GM18873 (cell line): ENCODE measurements around the gene BLOC1S1.

Experiments used
- ATAC-seq: cut with Tn5 transposase; IDR thresholded peaks from one replicate; pipeline ENCODE4 v1.9.1; 2021; ENCODE audit warnings: mild to moderate bottlenecking, moderate library complexity, moderate number of reproducible peaks; ENCODE audit not compliant: unreplicated experiment, low FRiP score

BLOC1S1 gene

GRCh38 chr12:55715833-55716581, at the start of gene BLOC1S1:
TSS of gene BLOC1S1 (plus strand) at chr12:55716046. CDS start at chr12:55716052, 6 bp downstream.
- ATAC-seq = peak; percentile 67

- no peak for ATAC-seq
Measured at GRCh38 chr12:55666508-55666907, 49.3 kb upstream of the BLOC1S1 start.

- no peak for ATAC-seq
Measured at GRCh38 chr12:55670276-55670675, 45.6 kb upstream of the BLOC1S1 start.

- no peak for ATAC-seq
Measured at GRCh38 chr12:55671746-55672145, 44.1 kb upstream of the BLOC1S1 start.

GRCh38 chr12:55673638-55674037, 42.2 kb upstream of the BLOC1S1 start:
- ATAC-seq = peak; percentile 98

- ATAC-seq = no peak
Measured at GRCh38 chr12:55675666-55676065, 40.2 kb upstream of the BLOC1S1 start.

- no peak for ATAC-seq
Measured at GRCh38 chr12:55676707-55677106, 39.1 kb upstream of the BLOC1S1 start.

- no peak for ATAC-seq
Measured at GRCh38 chr12:55679691-55680090, 36.2 kb upstream of the BLOC1S1 start.

GRCh38 chr12:55681142-55682077, 34.4 kb upstream of the BLOC1S1 start:
- no peak for ATAC-seq

- ATAC-seq = no peak
Measured at GRCh38 chr12:55682087-55682796, 33.6 kb upstream of the BLOC1S1 start.

GRCh38 chr12:55683676-55684075, 32.2 kb upstream of the BLOC1S1 start:
- no peak for ATAC-seq

GRCh38 chr12:55684761-55685370, 31.0 kb upstream of the BLOC1S1 start:
- ATAC-seq = no peak

GRCh38 chr12:55685671-55686070, 30.2 kb upstream of the BLOC1S1 start:
- ATAC-seq = no peak

- ATAC-seq = no peak
Measured at GRCh38 chr12:55686366-55687010, 29.4 kb upstream of the BLOC1S1 start.

GRCh38 chr12:55687746-55688145, 28.1 kb upstream of the BLOC1S1 start:
- no peak for ATAC-seq

- ATAC-seq = no peak
Measured at GRCh38 chr12:55688716-55689655, 26.9 kb upstream of the BLOC1S1 start.

GRCh38 chr12:55692631-55693322, 23.1 kb upstream of the BLOC1S1 start:
- no peak for ATAC-seq
